Stomach (tissue), 9 donors: Measurements from ENCODE around the gene ZBTB34. TPM values are rescaled to one million over a fixed set of nuclear protein-coding genes. Genes with fewer than 3 reads are reported as not detected.

ENCODE experiments used
- DNase-seq, 2 donors: peaks; one replicate each; pipeline versions ENCODE4 v3.0.0 to v3.0.0-alpha.2; 2013 to 2019
- H3K27ac ChIP-seq, 5 donors: fragments of 200-600 bp in 4 of 5; sonication (generic) in 4 of 5; one replicate each; pipeline ENCODE4 v1.5.1; 2013 to 2019; ENCODE audit warnings: mild to moderate bottlenecking in 1 of 5, moderate library complexity in 1 of 5
- H3K27me3 ChIP-seq, 3 donors: fragments of 200-600 bp; sonication (generic); one replicate each; pipeline ENCODE4 v1.5.1; 2017 to 2019; ENCODE audit warnings: mixed run types in 1 of 3
- H3K36me3 ChIP-seq, 4 donors: fragments of 200-600 bp; sonication (generic); 1 replicate in 3 of 4; 2 replicates in 1 of 4; pipeline ENCODE4 v1.5.1; 2016 to 2019
- H3K4me1 ChIP-seq, 4 donors: fragments of 200-600 bp; sonication (generic); one replicate each; pipeline ENCODE4 v1.5.1; 2016 to 2019
- H3K4me3 ChIP-seq, 4 donors: fragments of 200-600 bp; sonication (generic) in 3 of 4; one replicate each; pipeline ENCODE4 v1.5.1; 2016 to 2019; ENCODE audit warnings: mild to moderate bottlenecking in 1 of 4
- H3K9me3 ChIP-seq, 4 donors: fragments of 200-600 bp; sonication (generic); one replicate each; pipeline ENCODE4 v1.5.1; 2016 to 2019
- EP300 ChIP-seq: sonication (generic); formaldehyde crosslinking; IDR thresholded peaks from one replicate; pipeline ENCODE4 v1.6.1; 2017; ENCODE audit warnings: antibody characterized with exemption
- POLR2A ChIP-seq, 4 donors: fragments of 450-650 bp; IDR thresholded peaks; one replicate each; pipeline ENCODE4 v1.6.1; 2016; ENCODE audit warnings: antibody characterized with exemption in 4 of 4, control low read depth in 2 of 4, mild to moderate bottlenecking in 1 of 4, moderate library complexity in 1 of 4
- POLR2AphosphoS5 ChIP-seq, 3 donors: sonication (generic); formaldehyde crosslinking; IDR thresholded peaks; one replicate each; pipeline ENCODE4 v1.6.1; 2016; ENCODE audit warnings: antibody characterized with exemption in 3 of 3
- WGBS, 5 donors: extraction: QIAGEN DNeasy Blood & Tissue Kit in 3 of 5; methylation state at CpG; one replicate each; pipeline versions ENCODE4 v1.1.5 to v1.1.7; 2013 to 2018; 5-methylcytosine and 5-hydroxymethylcytosine counted together
- intact Hi-C: fragments of 100-400 bp; cut with DNase I; formaldehyde crosslinking; loops from one replicate; pipeline ENCODE4 v1.15.1; 2023; ENCODE audit warnings: low total_unique reads
- polyA plus RNA-seq, 3 donors: library from polyadenylated mRNA; stranded (reverse); fragments of 200-250 nt; gene quantifications; one replicate each; pipeline ENCODE4 v1.2.3, GENCODE V29; 2013
- total RNA-seq, 5 donors: library from RNA; depleted of rRNA; stranded (reverse); fragments of >200 nt; gene quantifications; one replicate each; pipeline versions ENCODE4 v1.1.0 to v1.2.3, GENCODE V29; 2014 to 2016
- TF ChIP-seq, protein P1 (sequence below), 7 experiments: fragments of 450-650 bp in 4 of 7; fragments of 200-600 bp in 3 of 7; sonication (generic) in 3 of 7; IDR thresholded peaks; one replicate each; pipeline ENCODE4 v1.5.1; 2016 to 2019; ENCODE audit warnings: antibody characterized with exemption in 7 of 7, control low read depth in 2 of 7, mild to moderate bottlenecking in 1 of 7
- donor health status: healthy with polysubstance abuse.
- donor health status: Bipolar disorder and iron deficiency.
- donor health status: healthy.

The ZBTB34 gene
- total and polyA plus RNA-seq, 8 donors = 0.92 to 25.7 (median 9.7) TPM

DNA sequence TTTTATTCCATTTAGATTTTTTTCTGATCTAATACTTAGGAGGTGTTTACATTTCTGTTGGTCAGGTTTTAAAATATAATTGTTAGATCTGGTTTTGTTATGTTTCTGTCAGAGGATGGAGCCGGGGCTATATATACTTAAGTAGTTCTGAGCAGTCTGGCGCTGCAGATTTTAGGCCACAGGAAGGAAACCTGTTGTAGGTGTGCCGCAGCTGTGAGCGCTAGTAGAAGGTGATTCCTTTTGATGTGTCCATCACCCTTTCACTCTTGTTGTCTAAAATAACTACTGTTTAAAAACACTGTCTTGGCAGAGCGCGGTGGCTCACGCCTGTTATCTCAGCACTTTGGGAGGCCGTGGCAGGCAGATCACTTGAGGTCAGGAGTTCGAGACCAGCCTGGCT is 17.0 kb downstream of the ZBTB34 start:
- WGBS, 5 donors = 81 to 90% (median 87%) methylated on average over 9 of the region's 9 CpGs
- TF ChIP-seq EP300 (no peak), POLR2AphosphoS5 (IDR thresholded peaks at IDR 0.05) (no peak), POLR2A (IDR thresholded peaks at IDR 0.05) (no peak)
- TF ChIP-seq, protein P1, sequence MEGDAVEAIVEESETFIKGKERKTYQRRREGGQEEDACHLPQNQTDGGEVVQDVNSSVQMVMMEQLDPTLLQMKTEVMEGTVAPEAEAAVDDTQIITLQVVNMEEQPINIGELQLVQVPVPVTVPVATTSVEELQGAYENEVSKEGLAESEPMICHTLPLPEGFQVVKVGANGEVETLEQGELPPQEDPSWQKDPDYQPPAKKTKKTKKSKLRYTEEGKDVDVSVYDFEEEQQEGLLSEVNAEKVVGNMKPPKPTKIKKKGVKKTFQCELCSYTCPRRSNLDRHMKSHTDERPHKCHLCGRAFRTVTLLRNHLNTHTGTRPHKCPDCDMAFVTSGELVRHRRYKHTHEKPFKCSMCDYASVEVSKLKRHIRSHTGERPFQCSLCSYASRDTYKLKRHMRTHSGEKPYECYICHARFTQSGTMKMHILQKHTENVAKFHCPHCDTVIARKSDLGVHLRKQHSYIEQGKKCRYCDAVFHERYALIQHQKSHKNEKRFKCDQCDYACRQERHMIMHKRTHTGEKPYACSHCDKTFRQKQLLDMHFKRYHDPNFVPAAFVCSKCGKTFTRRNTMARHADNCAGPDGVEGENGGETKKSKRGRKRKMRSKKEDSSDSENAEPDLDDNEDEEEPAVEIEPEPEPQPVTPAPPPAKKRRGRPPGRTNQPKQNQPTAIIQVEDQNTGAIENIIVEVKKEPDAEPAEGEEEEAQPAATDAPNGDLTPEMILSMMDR (IDR thresholded peaks at IDR 0.05) = no peak
- H3K36me3 ChIP-seq = peaks cover 14 to 49% (median 39%) of the 10 kb centered on the region in 4 donors
- peaks cover 0 to 8% (median 0%) of the 10 kb centered on the region in 4 donors for H3K4me1 ChIP-seq
- no peak overlapping the region for H3K27ac ChIP-seq
- no peaks in the 10 kb centered on the region for H3K9me3 ChIP-seq
- no peak overlapping the region for H3K4me3 ChIP-seq
- no peak for DNase-seq
- no peaks in the 10 kb centered on the region for H3K27me3 ChIP-seq
- intact Hi-C loops = no loop called here

DNA sequence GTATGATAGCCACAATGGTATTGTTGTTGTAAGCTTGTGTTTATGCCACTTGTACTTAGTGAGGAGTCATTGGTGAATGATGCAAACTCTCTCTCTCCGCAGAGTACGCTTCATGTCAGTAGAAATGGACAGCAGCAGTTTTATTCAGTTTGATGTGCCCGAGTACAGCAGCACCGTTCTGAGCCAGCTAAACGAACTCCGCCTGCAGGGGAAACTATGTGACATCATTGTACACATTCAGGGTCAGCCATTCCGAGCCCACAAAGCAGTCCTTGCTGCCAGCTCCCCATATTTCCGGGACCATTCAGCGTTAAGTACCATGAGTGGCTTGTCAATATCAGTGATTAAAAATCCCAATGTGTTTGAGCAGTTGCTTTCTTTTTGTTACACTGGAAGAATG is 18.8 kb downstream of the ZBTB34 start:
- Histone ChIP-seq H3K4me3 (no peak overlapping the region), H3K9me3 (no peaks in the 10 kb centered on the region), H3K36me3 (peaks cover 14 to 61% (median 56%) of the 10 kb centered on the region in 4 donors), H3K27me3 (no peaks in the 10 kb centered on the region), H3K4me1 (peaks cover 0 to 7% (median 0%) of the 10 kb centered on the region in 4 donors), H3K27ac (no peak overlapping the region)
- TF ChIP-seq EP300 = no peak
- no peak for TF ChIP-seq POLR2AphosphoS5 (IDR thresholded peaks at IDR 0.05)
- DNase-seq = no peak
- 77 to 91% (median 87%) methylated on average over 9 of the region's 9 CpGs for WGBS, 5 donors
- intact Hi-C loops = no loop called here

DNA sequence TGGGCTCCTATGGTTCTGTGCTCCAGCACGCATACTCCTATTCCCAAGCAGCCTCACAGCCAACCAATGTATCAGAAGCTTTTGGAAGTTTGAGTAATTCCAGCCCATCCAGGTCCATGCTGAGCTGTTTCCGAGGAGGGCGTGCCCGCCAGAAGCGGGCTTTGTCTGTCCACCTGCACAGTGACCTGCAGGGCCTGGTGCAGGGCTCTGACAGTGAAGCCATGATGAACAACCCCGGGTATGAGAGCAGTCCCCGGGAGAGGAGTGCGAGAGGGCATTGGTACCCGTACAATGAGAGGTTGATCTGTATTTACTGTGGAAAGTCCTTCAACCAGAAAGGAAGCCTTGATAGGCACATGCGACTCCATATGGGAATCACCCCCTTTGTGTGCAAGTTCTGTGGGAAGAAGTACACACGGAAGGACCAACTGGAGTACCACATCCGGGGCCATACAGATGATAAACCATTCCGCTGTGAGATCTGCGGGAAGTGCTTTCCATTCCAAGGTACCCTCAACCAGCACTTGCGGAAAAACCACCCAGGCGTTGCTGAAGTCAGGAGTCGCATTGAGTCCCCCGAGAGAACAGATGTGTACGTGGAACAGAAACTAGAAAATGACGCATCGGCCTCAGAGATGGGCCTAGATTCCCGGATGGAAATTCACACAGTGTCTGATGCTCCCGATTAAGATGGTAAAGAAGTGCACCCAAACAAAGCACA is 19.9 kb downstream of the ZBTB34 start:
- Histone ChIP-seq H3K9me3 (no peaks in the 10 kb centered on the region), H3K4me3 (no peak overlapping the region), H3K4me1 (no peaks in the 10 kb centered on the region), H3K36me3 (peaks cover 14 to 63% (median 59%) of the 10 kb centered on the region in 4 donors), H3K27me3 (no peaks in the 10 kb centered on the region), H3K27ac (no peak overlapping the region)
- 90 to 96% (median 95%) methylated on average over 22 to 23 of the region's 23 CpGs for WGBS, 5 donors
- DNase-seq = no peak
- TF ChIP-seq, protein P1 (IDR thresholded peaks at IDR 0.05) = no peak
- no peak for TF ChIP-seq EP300
- intact Hi-C loops = no loop called here

DNA sequence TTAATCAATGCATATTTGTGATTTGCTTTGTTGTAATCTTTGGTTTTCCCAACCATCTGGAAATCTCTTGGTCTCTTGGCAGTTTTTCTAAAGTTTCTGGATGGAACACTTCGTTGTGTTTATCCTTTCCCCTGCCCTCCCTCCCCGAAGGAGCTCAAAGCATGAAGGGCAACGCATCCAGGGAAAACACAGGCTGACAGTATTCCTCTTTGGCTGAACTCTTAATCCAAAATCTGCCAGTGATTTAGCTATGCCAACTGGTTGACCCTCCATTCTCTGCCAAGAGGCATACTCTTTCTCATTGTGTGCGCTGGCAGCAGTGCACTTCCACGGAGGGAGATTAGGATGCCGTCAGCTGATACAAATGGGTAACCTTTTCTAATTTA is 20.5 kb downstream of the ZBTB34 start:
- TF ChIP-seq EP300 = no peak
- TF ChIP-seq, protein P1 (IDR thresholded peaks at IDR 0.05) = no peak
- TF ChIP-seq POLR2A (IDR thresholded peaks at IDR 0.05) = no peak
- TF ChIP-seq POLR2AphosphoS5 (IDR thresholded peaks at IDR 0.05) = no peak
- no peak for DNase-seq
- no peak overlapping the region for H3K4me3 ChIP-seq
- peaks cover 14 to 68% (median 61%) of the 10 kb centered on the region in 4 donors for H3K36me3 ChIP-seq
- intact Hi-C loops = no loop called here
- H3K27ac ChIP-seq = no peak overlapping the region
- no peaks in the 10 kb centered on the region for H3K4me1 ChIP-seq
- H3K27me3 ChIP-seq = no peaks in the 10 kb centered on the region
- H3K9me3 ChIP-seq = no peaks in the 10 kb centered on the region
- WGBS, 5 donors = 70 to 83% (median 77%) methylated on average over 6 of the region's 6 CpGs

DNA sequence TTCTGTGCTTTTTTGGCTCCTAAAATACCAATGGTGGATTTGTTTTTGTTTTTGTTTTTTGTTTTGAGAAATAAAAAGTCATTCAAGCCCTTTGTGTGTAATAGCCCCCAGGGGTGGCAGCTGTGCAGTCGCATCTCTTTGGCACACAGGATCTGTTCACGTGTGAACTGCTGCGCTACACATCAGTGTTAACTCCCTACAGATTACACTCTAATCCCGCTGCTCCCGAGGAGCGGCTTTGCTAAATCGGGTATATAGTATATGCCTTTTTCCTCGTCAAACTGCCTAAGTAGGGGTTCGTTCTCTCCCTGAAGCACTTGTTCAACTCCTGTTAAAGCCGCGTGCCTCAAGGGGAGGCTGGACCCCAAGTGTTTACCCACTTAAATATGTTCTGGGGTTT is 22.3 kb downstream of the ZBTB34 start:
- Histone ChIP-seq H3K4me1 (no peaks in the 10 kb centered on the region), H3K27ac (no peak overlapping the region), H3K9me3 (no peaks in the 10 kb centered on the region), H3K4me3 (no peak overlapping the region), H3K36me3 (peaks cover 14 to 71% (median 66%) of the 10 kb centered on the region in 4 donors), H3K27me3 (no peaks in the 10 kb centered on the region)
- WGBS, 5 donors = 89 to 95% (median 94%) methylated on average over 11 of the region's 11 CpGs
- DNase-seq = no peak
- intact Hi-C loops = no loop called here
- TF ChIP-seq POLR2AphosphoS5 (IDR thresholded peaks at IDR 0.05) (no peak), POLR2A (IDR thresholded peaks at IDR 0.05) (no peak), EP300 (no peak)
- TF ChIP-seq, protein P1 (IDR thresholded peaks at IDR 0.05) = no peak
